ENCODE measurements around the gene TPT1.
"Not testable (repeated sequence)": the region's sequence is repeated elsewhere in the genome, so short reads cannot be mapped to it uniquely, and the experiment has no call there.

The TPT1 gene

GRCh38 chr13:45341034-45341798 lies at the start of gene TPT1:
TSS of gene TPT1 (minus strand) at chr13:45341183. CDS start at chr13:45341069, 114 bp downstream.
- DNase-seq (ENCODE audit: low read depth, low spot score) = peak; percentile 79

DNA sequence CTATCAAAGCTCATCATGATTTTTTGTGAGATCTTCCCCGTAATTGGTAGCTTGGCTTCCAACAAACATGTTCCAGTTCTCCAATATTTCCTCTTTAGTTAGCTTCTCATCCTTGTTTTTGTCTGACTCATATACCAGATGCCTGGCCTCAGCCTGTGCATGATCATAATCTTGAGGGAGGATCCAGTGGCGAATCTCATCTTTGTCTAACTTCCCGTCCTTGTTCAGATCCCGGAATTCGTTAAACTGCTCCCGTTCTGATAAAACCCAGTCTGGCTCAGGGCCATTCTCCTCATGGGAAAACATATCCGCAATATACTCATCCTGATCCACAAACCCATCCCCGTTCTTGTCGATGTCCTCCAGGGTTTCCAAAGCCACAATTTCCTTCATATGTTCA lies 49.4 kb upstream of the TPT1 start:
- DNase-seq (ENCODE audit: low read depth, low spot score) = not testable (repeated sequence)

DNA sequence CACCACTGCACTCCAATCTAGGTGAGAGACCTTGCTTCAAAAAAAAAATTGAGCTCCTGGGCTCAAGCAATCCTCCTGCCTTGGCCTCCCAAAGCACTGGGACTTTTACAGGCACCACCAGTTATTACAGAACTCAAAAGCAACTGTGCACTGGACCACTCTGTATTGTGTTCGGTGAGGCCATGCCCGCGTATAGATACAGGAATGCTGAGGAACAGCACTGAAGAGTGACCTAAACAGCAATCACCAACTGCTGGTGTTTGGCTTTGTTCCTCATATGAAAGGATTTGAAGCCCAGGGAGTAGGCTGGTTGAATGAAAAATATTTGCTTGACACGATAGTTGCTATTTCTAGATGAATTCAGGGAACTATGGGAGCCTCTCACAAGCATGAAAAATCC lies 47.7 kb upstream of the TPT1 start:
- no peak for DNase-seq (ENCODE audit: low read depth, low spot score)

DNA sequence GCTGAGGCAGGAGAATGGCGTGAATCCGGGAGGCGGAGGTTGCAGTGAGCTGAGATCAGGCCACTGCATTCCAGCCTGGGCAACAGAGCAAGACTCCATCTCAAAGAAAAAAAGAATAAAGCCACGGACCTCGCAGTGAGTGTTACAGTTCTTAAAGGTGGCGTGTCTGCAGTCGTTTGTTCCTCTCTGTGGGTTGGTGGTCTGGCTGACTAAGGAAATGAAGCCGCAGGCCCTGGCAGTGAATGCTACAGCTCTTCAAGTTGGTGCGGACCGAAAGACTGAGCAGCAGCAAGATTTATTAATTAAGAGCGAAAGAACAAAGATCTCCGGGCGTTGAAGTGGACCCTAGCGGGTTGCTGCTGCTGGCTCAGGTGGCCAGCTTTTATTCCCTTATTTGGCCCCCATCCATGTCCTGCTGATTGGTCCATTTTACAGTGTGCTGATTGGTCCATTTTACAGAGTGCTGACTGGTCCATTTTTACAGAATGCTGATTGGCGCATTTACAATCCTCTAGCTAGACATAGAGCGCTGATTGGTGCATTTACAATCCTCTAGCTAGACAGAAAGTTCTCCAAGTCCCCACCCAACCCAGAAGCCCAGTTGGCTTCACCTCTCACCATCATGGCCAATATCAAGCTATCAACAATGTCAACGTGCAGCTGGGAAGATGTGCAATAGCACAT lies 46.1 kb upstream of the TPT1 start:
- not testable (repeated sequence) for DNase-seq (ENCODE audit: low read depth, low spot score)

DNA sequence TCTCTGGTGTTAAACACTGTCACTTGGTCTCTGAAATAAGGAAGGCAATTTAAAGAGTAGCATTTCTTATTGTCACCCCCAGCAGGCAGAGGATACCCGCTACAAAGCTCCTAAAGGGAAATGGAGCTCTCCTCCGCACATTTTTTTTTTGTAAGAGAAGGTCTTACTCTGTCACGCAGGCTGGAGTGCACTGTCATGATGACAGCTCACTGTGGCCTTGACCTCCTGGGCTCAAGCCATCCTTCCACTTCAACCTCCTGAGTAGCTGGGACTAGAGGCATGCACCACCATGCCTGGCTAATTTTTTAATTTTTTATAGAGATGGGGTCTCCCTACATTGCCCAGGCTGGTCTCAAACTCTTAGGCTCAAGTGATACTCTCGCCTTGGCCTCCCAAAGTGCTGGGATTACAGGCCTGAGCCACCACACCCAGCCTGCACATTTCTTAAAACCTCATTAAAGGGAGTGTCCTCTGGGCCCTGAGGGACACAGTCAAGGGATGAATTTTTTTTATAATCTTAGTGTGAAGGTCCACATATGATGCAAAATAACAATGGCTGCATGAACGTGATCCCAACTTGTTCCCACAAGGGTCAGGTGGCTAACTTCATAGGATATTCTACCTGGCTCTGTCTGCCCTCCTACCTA lies 45.0 kb upstream of the TPT1 start:
- DNase-seq (ENCODE audit: low read depth, low spot score) = no peak

GRCh38 chr13:45385320-45385719 lies 44.3 kb upstream of the TPT1 start:
- DNase-seq (ENCODE audit: low read depth, low spot score) = no peak

DNA sequence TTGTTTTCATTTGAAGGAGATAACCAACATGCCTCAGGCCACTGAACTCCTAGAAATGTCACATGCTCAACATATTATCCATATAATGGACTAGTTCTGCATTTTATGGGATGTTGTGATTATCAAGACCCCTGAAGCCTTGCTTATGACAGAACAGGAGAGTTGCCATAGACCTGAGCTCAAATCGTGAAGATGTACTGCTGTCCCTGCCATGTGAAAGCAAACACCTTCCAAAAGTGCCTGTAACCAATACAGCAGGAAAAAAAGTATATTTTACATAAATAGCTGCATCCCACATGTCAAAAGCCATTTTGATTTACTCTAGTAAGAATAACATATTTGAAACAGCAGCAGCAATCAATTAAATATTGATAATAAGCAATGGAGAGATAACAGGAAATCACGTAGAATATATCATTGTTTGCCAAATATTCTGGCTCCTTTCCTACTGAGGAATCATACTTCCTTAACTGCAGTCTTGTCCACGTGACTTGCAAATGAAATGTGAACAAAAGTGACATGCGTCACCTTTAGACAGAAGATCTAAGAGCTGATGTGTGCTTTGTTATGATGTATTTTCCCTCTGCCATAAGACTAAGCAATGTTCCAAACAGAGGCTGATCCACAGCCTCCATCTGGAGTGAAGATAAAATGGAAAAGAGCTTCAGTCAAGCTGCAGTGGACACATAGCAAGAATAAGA lies 43.6 kb upstream of the TPT1 start:
- DNase-seq (ENCODE audit: low read depth, low spot score) = no peak

DNA sequence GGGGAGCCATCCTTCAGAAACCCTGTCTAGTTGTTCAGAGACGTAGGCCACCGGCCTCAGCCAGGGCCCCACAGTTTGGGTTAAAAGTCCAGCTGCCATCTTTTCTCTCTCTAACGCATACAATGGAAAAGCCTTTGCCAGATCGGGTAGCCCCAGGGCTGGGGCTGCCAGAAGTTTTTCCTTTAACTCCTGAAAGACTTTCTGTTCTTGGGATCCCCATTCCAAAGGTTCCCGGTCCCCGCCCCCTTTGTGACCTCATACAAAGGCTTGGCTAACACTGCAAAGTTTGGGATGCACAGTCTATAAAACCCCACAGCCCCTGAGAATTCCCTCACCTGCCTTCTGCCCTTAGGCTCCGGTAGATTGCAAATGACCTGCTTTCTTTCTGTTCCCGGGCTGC lies 41.8 kb upstream of the TPT1 start:
- not testable (repeated sequence) for DNase-seq (ENCODE audit: low read depth, low spot score)

GRCh38 chr13:45381196-45381595 lies 40.2 kb upstream of the TPT1 start:
- no peak for DNase-seq (ENCODE audit: low read depth, low spot score)

GRCh38 chr13:45380708-45381107 lies 39.7 kb upstream of the TPT1 start:
- DNase-seq (ENCODE audit: low read depth, low spot score) = not testable (repeated sequence)

DNA sequence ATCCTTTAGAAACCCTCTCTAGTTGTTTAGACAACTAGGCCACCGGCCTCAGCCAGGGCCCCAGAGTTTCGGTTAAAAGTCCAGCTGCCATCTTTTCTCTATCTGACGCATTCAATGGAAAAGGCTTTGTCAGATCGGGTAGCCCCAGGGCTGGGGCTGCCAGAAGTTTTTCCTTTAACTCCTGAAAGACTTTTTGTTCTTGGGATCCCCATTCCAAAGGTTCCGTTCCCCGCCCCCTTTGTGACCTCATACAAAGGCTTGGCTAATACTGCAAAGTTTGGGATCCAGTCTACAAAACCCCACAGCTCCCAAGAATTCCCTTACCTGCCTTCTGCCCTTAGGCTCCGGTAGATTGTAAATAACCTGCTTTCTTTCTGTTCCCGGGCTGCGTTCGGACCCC lies 38.5 kb upstream of the TPT1 start:
- DNase-seq (ENCODE audit: low read depth, low spot score) = not testable (repeated sequence)

GRCh38 chr13:45378786-45379185 lies 37.8 kb upstream of the TPT1 start:
- not testable (repeated sequence) for DNase-seq (ENCODE audit: low read depth, low spot score)

DNA sequence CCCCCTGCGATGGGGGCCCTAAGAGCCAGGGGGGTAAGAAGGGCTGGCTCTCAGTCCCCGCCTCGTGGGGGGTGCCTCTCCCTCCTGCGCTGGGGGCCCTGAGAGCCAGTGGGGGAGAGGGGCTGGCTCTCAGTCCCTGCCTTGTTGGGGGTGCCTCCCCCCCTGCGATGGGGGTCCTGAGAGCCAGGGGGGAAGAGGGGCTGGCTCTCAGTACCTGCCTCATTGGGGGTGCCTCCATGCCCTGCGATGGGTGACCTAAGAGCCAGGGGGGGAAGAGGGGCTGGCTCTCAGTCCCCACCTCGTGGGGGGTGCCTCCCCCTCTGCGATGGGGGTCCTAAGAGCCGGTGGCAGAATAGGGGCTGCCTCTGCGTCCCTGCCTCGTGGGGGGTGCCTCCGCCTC lies 36.3 kb upstream of the TPT1 start:
- not testable (repeated sequence) for DNase-seq (ENCODE audit: low read depth, low spot score)

GRCh38 chr13:45376651-45377050 lies 35.7 kb upstream of the TPT1 start:
- DNase-seq (ENCODE audit: low read depth, low spot score) = not testable (repeated sequence)

GRCh38 chr13:45374917-45375316 lies 33.9 kb upstream of the TPT1 start:
- DNase-seq (ENCODE audit: low read depth, low spot score) = no peak

- no peak for DNase-seq (ENCODE audit: low read depth, low spot score)
These were observed 32.2 kb upstream of the TPT1 start for GRCh38 chr13:45373162-45373547.

DNA sequence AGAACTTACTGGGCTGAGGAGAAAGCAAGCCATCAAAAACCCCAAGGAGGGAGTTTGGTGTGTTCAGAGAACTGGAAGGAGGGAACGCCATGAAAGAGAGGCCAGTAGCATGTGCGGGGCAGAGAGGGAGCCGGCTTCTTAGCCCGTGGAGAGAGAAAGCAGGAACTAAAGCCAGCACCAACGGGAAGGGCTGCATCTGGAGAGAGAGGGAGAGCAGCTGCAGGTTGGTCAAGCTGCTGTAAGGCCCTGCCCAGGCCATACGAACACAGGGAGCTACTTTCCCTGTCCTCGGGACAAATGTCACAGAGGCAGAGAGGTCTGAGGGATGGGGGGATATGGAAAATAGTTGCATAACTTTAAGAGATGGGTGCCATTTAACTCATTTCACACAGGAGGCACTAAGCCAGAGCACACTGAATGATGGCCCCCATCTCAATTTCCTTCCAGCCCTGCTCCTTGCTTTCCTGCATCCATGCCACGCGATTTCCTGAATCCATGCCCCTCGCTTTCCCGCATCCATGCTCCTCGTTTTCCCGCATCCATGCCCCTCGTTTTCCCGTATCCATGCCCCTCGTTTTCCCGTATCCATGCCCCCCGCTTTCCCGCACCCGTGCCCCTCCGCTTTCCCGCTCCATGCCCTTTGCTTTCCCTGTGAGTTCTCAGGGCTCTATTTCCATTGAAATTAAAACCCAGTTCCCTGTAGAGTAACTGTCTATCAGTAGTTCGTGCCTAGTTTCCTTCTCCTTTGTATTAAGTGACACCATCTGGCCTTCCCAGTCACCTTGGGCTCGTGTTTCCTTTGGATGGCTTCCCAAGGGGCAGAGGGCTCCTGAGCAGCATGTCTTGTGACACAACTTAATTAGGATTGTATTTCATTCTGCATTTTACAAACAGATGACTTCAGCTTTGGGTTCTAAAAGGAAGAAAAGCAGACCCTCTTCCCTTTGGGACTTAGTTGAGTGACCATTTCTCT lies 31.5 kb upstream of the TPT1 start:
- no peak for DNase-seq (ENCODE audit: low read depth, low spot score)

DNA sequence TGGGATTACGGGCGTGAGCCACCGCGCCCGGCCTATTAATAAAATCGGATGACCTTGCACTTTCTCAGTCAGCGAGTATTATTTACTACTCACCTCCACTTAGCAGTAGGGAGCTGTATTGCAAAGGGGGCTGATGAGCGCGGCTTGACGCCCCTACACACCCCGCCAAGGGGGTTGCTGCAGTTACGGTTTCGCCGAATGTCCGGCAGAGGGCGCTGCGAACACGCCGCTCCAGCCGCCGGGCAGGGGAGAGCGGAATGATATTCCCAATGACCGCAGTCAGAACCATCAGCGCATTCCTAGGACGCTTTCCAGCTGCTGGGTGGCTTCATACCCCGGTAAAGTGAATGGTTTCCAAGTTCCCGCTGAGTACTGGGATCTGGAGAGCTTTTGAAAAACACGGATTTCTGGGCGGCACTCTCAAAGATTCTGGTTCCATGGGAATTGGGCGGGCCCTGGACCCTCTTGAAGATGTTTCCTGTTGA lies 30.0 kb upstream of the TPT1 start:
- DNase-seq (ENCODE audit: low read depth, low spot score) = peak; percentile 56

GRCh38 chr13:45369116-45369515 lies 28.1 kb upstream of the TPT1 start:
- no peak for DNase-seq (ENCODE audit: low read depth, low spot score)

DNA sequence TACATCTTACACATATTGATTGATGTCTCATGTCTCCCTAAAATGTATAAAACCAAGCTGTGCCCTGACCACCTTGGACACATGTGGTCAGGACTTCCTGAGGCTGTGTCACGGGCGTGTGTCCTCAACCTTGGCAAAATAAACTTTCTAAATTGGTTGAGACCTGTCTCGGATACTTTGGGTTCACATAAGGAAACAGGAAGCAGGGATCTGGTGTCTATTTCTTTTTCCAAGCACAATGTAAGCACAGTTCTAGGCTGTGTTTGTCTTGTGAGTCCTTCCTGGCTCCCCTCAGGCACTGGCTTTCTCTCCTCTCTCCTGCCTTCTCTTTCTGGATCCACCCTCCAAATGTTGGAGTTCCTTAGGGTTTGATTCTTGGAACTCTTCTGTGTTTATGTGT lies 27.6 kb upstream of the TPT1 start:
- no peak for DNase-seq (ENCODE audit: low read depth, low spot score)

- no peak for DNase-seq (ENCODE audit: low read depth, low spot score)
These were observed 27.0 kb upstream of the TPT1 start for GRCh38 chr13:45368005-45368404.

Measured in iPS DF 19.7 (cell line).